GM23248 (cell line): Measurements from ENCODE around the gene VSTM5. TPM values are rescaled to one million over a fixed set of nuclear protein-coding genes. Genes with fewer than 3 reads are reported as not detected.

Source experiments
- DNase-seq: peaks from one replicate; pipeline ENCODE4 v3.0.0-alpha.2; 2015
- H2AFZ ChIP-seq: fragments of 200-600 bp; sonication (generic); 2 replicates; pipeline ENCODE4 v1.6.1; 2016; ENCODE audit warnings: antibody characterized with exemption
- H3F3A ChIP-seq: fragments of 200-600 bp; sonication (generic); 2 replicates; pipeline ENCODE4 v1.6.1; 2016; ENCODE audit warnings: mild to moderate bottlenecking, antibody characterized with exemption, mixed run types; ENCODE audit not compliant: insufficient read depth
- H3K27ac ChIP-seq: fragments of 200-600 bp; sonication (generic); 2 replicates; pipeline ENCODE4 v1.5.1; 2016; ENCODE audit warnings: mild to moderate bottlenecking
- H3K27me3 ChIP-seq: fragments of 200-600 bp; sonication (generic); replicated peaks from 2 replicates; pipeline ENCODE4 v1.6.1; 2016; ENCODE audit warnings: mild to moderate bottlenecking; ENCODE audit not compliant: insufficient read depth
- H3K36me3 ChIP-seq: fragments of 200-600 bp; sonication (generic); 2 replicates; pipeline ENCODE4 v1.6.1; 2016; ENCODE audit warnings: low read depth, mild to moderate bottlenecking
- H3K4me1 ChIP-seq: fragments of 200-600 bp; sonication (generic); 2 replicates; pipeline ENCODE4 v1.6.1; 2016; ENCODE audit warnings: mild to moderate bottlenecking; ENCODE audit not compliant: insufficient read depth
- H3K4me2 ChIP-seq: fragments of 200-600 bp; sonication (generic); one replicate; pipeline ENCODE4 v1.6.1; 2016; ENCODE audit warnings: mild to moderate bottlenecking; ENCODE audit not compliant: unreplicated experiment
- H3K4me3 ChIP-seq: fragments of 200-600 bp; sonication (generic); 2 replicates; pipeline ENCODE4 v1.5.1; 2016; ENCODE audit warnings: mild to moderate bottlenecking
- H3K79me2 ChIP-seq: fragments of 200-600 bp; sonication (generic); 2 replicates; pipeline ENCODE4 v1.6.1; 2016; ENCODE audit warnings: mild to moderate bottlenecking; ENCODE audit not compliant: insufficient read depth
- H3K9ac ChIP-seq: fragments of 200-600 bp; sonication (generic); 2 replicates; pipeline ENCODE4 v1.6.1; 2016; ENCODE audit warnings: mild to moderate bottlenecking
- H3K9me2 ChIP-seq: fragments of 200-600 bp; sonication (generic); 2 replicates; pipeline ENCODE4 v1.6.1; 2016; ENCODE audit warnings: mixed run types, mild to moderate bottlenecking, moderate library complexity; ENCODE audit not compliant: insufficient read depth
- H3K9me3 ChIP-seq: fragments of 200-600 bp; sonication (generic); one replicate; pipeline ENCODE4 v1.6.1; 2017; ENCODE audit warnings: low read depth
- H4K20me1 ChIP-seq: fragments of 200-600 bp; sonication (generic); 2 replicates; pipeline ENCODE4 v1.6.0; 2016; ENCODE audit not compliant: insufficient read depth
- EZH2 ChIP-seq: fragments of 200-600 bp; sonication (generic); IDR thresholded peaks from 2 replicates; pipeline ENCODE4 v1.6.1; 2018; ENCODE audit warnings: antibody characterized with exemption, mild to moderate bottlenecking; ENCODE audit not compliant: insufficient read depth, poor library complexity, severe bottlenecking
- EZH2phosphoT487 ChIP-seq: fragments of 200-600 bp; sonication (generic); IDR thresholded peaks from 2 replicates; pipeline ENCODE4 v1.6.1; 2018; ENCODE audit warnings: antibody characterized with exemption, moderate library complexity, mild to moderate bottlenecking, low read depth; ENCODE audit not compliant: insufficient read depth
- WGBS, 2 experiments: methylation state at CpG; one replicate each; pipeline ENCODE4 v1.1.6; 2015 to 2017; ENCODE audit warnings: low lambda C conversion rate in 2 of 2, low coverage in 1 of 2; ENCODE audit errors: missing lambda C conversion rate in 2 of 2; 5-methylcytosine and 5-hydroxymethylcytosine counted together
- in situ Hi-C: fragments of 300-500 bp; cut with MboI; formaldehyde crosslinking; loops from 2 replicates; pipeline ENCODE4 v1.15.0; 2020
- polyA plus RNA-seq: library from polyadenylated mRNA; unstranded; fragments of >200 nt; fragmentation: Nextera tagmentation; extraction: Ambion mirVana; gene quantifications from 2 replicates; pipeline ENCODE4 v1.2.1, GENCODE V29; 2016
- total RNA-seq: library from RNA; depleted of rRNA; stranded (reverse); fragments of >200 nt; shearing (Covaris generic); gene quantifications from 2 replicates; pipeline ENCODE4 v1.2.3, GENCODE V29; 2014

VSTM5 gene
- total and polyA plus RNA-seq, 2 experiments from 2014 or later = not detected

GRCh38 chr11:93804879-93805278, 45.5 kb downstream of the VSTM5 start:
- 98 to 100% methylated on average over 2 of the region's 2 CpGs for WGBS, 2 experiments
- in situ Hi-C loops = no loop called here
- peaks cover 68% of the 10 kb centered on the region for H3K79me2 ChIP-seq

DNA sequence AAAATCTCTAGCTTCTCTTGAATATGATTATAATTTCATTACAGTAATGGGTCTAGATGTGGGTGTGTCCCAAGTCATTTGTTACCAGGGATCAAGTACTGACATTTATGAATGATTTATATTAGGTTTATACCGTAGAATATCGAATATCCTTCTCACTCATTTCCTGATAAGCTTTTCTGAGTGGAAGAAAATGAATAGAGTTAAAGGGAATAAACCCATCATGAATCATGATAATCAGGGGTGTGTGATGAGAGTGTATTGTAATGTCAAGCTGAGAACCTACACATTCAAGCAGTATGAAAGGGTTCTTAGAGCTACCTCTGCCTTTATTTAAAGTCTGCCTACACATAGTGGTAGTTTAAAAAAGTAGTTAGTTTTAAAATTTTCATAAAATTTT, 49.1 kb downstream of the VSTM5 start:
- peaks cover 80% of the 10 kb centered on the region for H3K36me3 ChIP-seq
- no peaks in the 10 kb centered on the region for H3K27me3 ChIP-seq
- no peak overlapping the region for H3K4me2 ChIP-seq
- H3K4me1 ChIP-seq = no peaks in the 10 kb centered on the region
- DNase-seq = no peak
- H3K9me2 ChIP-seq = no peaks in the 10 kb centered on the region
- peaks cover 2% of the 10 kb centered on the region; the same call in 1 of the 2 replicates for H4K20me1 ChIP-seq
- no peak for TF ChIP-seq EZH2phosphoT487
- no peak for TF ChIP-seq EZH2
- H3K9me3 ChIP-seq = no peaks in the 10 kb centered on the region
- 45% methylated on average over 2 of the region's 2 CpGs for WGBS, 2 experiments
- no peak overlapping the region for H2AFZ ChIP-seq
- H3K9ac ChIP-seq = no peak overlapping the region
- H3F3A ChIP-seq = no peaks in the 10 kb centered on the region
- in situ Hi-C loops = no loop called here
- peaks cover 86% of the 10 kb centered on the region for H3K79me2 ChIP-seq
- H3K4me3 ChIP-seq = no peak overlapping the region
- H3K27ac ChIP-seq = no peak overlapping the region

More at GRCh38 chr11:93804879-93805278, 45.5 kb downstream of the VSTM5 start:
- Histone ChIP-seq H3F3A (no peaks in the 10 kb centered on the region), H3K9ac (no peak overlapping the region), H3K4me3 (no peak overlapping the region), H3K36me3 (peaks cover 79% of the 10 kb centered on the region), H3K4me2 (no peak overlapping the region), H3K27me3 (no peaks in the 10 kb centered on the region), H2AFZ (no peak overlapping the region), H3K9me3 (no peaks in the 10 kb centered on the region), H3K4me1 (no peaks in the 10 kb centered on the region), H4K20me1 (no peaks in the 10 kb centered on the region), H3K9me2 (no peaks in the 10 kb centered on the region), H3K27ac (no peak overlapping the region)
- TF ChIP-seq EZH2 (no peak), EZH2phosphoT487 (no peak)
- DNase-seq = no peak

DNA sequence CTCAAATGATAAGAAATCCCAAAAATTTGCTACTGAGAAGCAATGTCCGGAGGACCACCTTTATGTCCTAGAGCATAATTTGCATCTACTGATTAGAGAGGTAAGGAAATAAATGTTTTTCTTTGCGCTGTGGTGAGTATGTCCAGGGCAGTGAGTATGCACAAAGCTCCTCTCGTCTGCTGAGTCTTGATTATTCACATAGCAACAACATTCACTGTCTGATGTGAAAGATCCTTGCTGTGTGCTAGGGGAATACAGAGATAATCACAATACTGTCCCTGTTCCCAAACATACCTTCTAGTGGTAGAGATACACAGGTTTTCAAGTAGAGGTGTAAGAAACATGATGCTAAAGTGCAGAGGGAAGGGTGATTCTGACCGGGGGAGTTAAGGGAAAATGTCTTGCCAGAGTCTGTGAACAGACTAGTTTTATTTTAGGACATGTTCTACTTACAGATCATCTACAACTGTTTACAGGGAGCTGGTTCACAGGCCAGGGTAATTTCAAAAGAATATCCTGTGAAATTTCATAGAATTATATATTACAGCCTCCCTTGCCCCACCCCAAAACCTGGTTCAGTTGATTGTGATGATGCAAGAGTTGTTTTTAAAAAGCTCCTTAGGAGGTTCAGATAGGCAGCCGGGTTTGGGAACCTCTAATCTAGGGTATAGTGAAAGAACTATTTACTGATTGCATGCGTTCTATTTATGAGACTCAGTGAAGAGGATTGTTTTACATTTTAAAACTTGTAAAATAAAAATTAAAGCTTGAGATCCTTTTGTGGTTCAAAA, 53.8 kb downstream of the VSTM5 start:
- Histone ChIP-seq H3K9ac (no peak overlapping the region), H3K36me3 (peaks cover 81% of the 10 kb centered on the region), H3K4me1 (no peaks in the 10 kb centered on the region), H3K79me2 (peaks cover 92% of the 10 kb centered on the region), H3K27ac (no peak overlapping the region), H3K9me3 (no peaks in the 10 kb centered on the region), H3F3A (peaks cover 7% of the 10 kb centered on the region; the same call in 1 of the 2 replicates), H3K9me2 (no peaks in the 10 kb centered on the region), H3K4me3 (no peak overlapping the region), H4K20me1 (peaks cover 11% of the 10 kb centered on the region; the same call in 1 of the 2 replicates), H2AFZ (no peak overlapping the region), H3K27me3 (no peaks in the 10 kb centered on the region), H3K4me2 (no peak overlapping the region)
- DNase-seq = no peak
- in situ Hi-C loops = no loop called here
- 96 to 98% methylated on average over 6 of the region's 6 CpGs for WGBS, 2 experiments
- no peak for TF ChIP-seq EZH2phosphoT487
- no peak for TF ChIP-seq EZH2

- Histone ChIP-seq H3F3A (peaks cover 7% of the 10 kb centered on the region; the same call in 1 of the 2 replicates), H3K27ac (no peak overlapping the region), H3K4me3 (no peak overlapping the region), H2AFZ (no peak overlapping the region), H3K4me1 (peaks cover 10% of the 10 kb centered on the region; the same call in 1 of the 2 replicates), H3K9me3 (no peaks in the 10 kb centered on the region), H3K9ac (no peak overlapping the region), H3K36me3 (peaks cover 83% of the 10 kb centered on the region), H3K4me2 (no peak overlapping the region), H3K27me3 (no peaks in the 10 kb centered on the region), H3K79me2 (peaks cover 95% of the 10 kb centered on the region), H3K9me2 (no peaks in the 10 kb centered on the region), H4K20me1 (peaks cover 13% of the 10 kb centered on the region)
- WGBS, 2 experiments = 92 to 97% methylated on average over 5 of the region's 5 CpGs
- no peak for TF ChIP-seq EZH2phosphoT487
- TF ChIP-seq EZH2 = no peak
- in situ Hi-C loops = no loop called here
- DNase-seq = no peak
Observed at GRCh38 chr11:93791493-93791892, 58.9 kb downstream of the VSTM5 start.
